Peyer's patch (tissue), 4 donors: ENCODE measurements around the gene AUTS2. TPM values are rescaled to one million over a fixed set of nuclear protein-coding genes. Genes with fewer than 3 reads are reported as not detected.

ENCODE experiments used
- DNase-seq, 3 donors: peaks; one replicate each; pipeline ENCODE4 v3.0.0-alpha.2; 2017 to 2019
- H3K27ac ChIP-seq, 4 donors: fragments of 200-600 bp; sonication (generic); one replicate each; pipeline ENCODE4 v1.5.1; 2016 to 2019
- H3K27me3 ChIP-seq, 2 donors: fragments of 200-600 bp; sonication (generic); one replicate each; pipeline ENCODE4 v1.5.1; 2019
- H3K36me3 ChIP-seq, 3 donors: fragments of 200-600 bp; sonication (generic); one replicate each; pipeline ENCODE4 v1.5.1; 2016 to 2019
- H3K4me1 ChIP-seq, 4 donors: fragments of 200-600 bp; sonication (generic); one replicate each; pipeline ENCODE4 v1.5.1; 2016 to 2019
- H3K4me3 ChIP-seq, 4 donors: fragments of 200-600 bp; sonication (generic); 1 replicate in 3 of 4; 2 replicates in 1 of 4; pipeline ENCODE4 v1.5.1; 2016 to 2019; ENCODE audit warnings: mild to moderate bottlenecking in 1 of 4
- H3K9me3 ChIP-seq, 4 donors: fragments of 200-600 bp; sonication (generic); one replicate each; pipeline ENCODE4 v1.5.1; 2016 to 2019; ENCODE audit warnings: mild to moderate bottlenecking in 1 of 4
- CTCF ChIP-seq, 6 experiments: fragments of 450-650 bp in 4 of 6; fragments of 200-600 bp in 2 of 6; sonication (generic) in 1 of 6; IDR thresholded peaks; one replicate each; pipeline ENCODE4 v1.5.1; 2017 to 2019; ENCODE audit warnings: antibody characterized with exemption in 6 of 6, mild to moderate bottlenecking in 3 of 6, moderate library complexity in 1 of 6
- POLR2A ChIP-seq, 2 donors: fragments of 450-650 bp; IDR thresholded peaks; one replicate each; pipeline ENCODE4 v1.5.1; 2017; ENCODE audit warnings: antibody characterized with exemption in 2 of 2, mild to moderate bottlenecking in 2 of 2, moderate library complexity in 2 of 2
- total RNA-seq, 4 donors: library from RNA; depleted of rRNA; stranded (reverse); fragments of >200 nt; gene quantifications; one replicate each; pipeline ENCODE4 v1.1.0, GENCODE V29; 2016

The AUTS2 gene
- total RNA-seq, 4 donors from 2014 or later, result 55.9 to 90.0 (median 72.6) TPM

- TF ChIP-seq CTCF (IDR thresholded peaks at IDR 0.05) (no peak), POLR2A (IDR thresholded peaks at IDR 0.05) (no peak)
- Histone ChIP-seq H3K4me3 (no peak overlapping the region), H3K36me3 (no peaks in the 10 kb centered on the region), H3K4me1 (no peaks in the 10 kb centered on the region), H3K27me3 (no peaks in the 10 kb centered on the region), H3K9me3 (no peaks in the 10 kb centered on the region), H3K27ac (no peak overlapping the region)
- no peak for DNase-seq
Measured at GRCh38 chr7:69656890-69657289, 58.6 kb downstream of the AUTS2 start.

GRCh38 chr7:69657331-69657730, 59.1 kb downstream of the AUTS2 start:
- no peak for DNase-seq
- no peaks in the 10 kb centered on the region for H3K9me3 ChIP-seq
- no peaks in the 10 kb centered on the region for H3K27me3 ChIP-seq
- H3K27ac ChIP-seq, result no peak overlapping the region
- TF ChIP-seq CTCF (IDR thresholded peaks at IDR 0.05) (no peak), POLR2A (IDR thresholded peaks at IDR 0.05) (no peak)
- no peaks in the 10 kb centered on the region for H3K36me3 ChIP-seq
- H3K4me3 ChIP-seq, result no peak overlapping the region
- no peaks in the 10 kb centered on the region for H3K4me1 ChIP-seq

GRCh38 chr7:69657985-69658384, 59.7 kb downstream of the AUTS2 start:
- H3K27me3 ChIP-seq, result no peaks in the 10 kb centered on the region
- H3K36me3 ChIP-seq, result no peaks in the 10 kb centered on the region
- no peak for DNase-seq
- H3K9me3 ChIP-seq, result no peaks in the 10 kb centered on the region
- H3K27ac ChIP-seq, result no peak overlapping the region
- no peak for TF ChIP-seq CTCF (IDR thresholded peaks at IDR 0.05)
- no peak overlapping the region for H3K4me3 ChIP-seq
- no peaks in the 10 kb centered on the region for H3K4me1 ChIP-seq

- Histone ChIP-seq H3K36me3 (no peaks in the 10 kb centered on the region), H3K4me3 (no peak overlapping the region), H3K27ac (no peak overlapping the region), H3K27me3 (no peaks in the 10 kb centered on the region), H3K4me1 (no peaks in the 10 kb centered on the region), H3K9me3 (no peaks in the 10 kb centered on the region)
- no peak for DNase-seq
- TF ChIP-seq CTCF (IDR thresholded peaks at IDR 0.05) (no peak), POLR2A (IDR thresholded peaks at IDR 0.05) (no peak)
Measured at GRCh38 chr7:69659983-69660382, 61.7 kb downstream of the AUTS2 start.

- no peak overlapping the region for H3K4me3 ChIP-seq
- no peaks in the 10 kb centered on the region for H3K4me1 ChIP-seq
- H3K27me3 ChIP-seq, result no peaks in the 10 kb centered on the region
- TF ChIP-seq POLR2A (IDR thresholded peaks at IDR 0.05), result no peak
- no peak for TF ChIP-seq CTCF (IDR thresholded peaks at IDR 0.05)
- H3K36me3 ChIP-seq, result no peaks in the 10 kb centered on the region
- no peak overlapping the region for H3K27ac ChIP-seq
- DNase-seq, result no peak
- no peaks in the 10 kb centered on the region for H3K9me3 ChIP-seq
Measured at GRCh38 chr7:69661342-69661741, 63.1 kb downstream of the AUTS2 start.
